Trophoblast cell (in vitro differentiated cells and primary cell): ENCODE data around the gene PTPRN2.
A peak's percentile ranks its signal among the peaks of the same experiment; 100 is the strongest.

Experiments
- DNase-seq, 2 donors: peaks; one replicate each; pipeline ENCODE4 v3.0.0-alpha.2; 2016
- H2AFZ ChIP-seq: 2 replicates; pipeline ENCODE4 v1.6.1; 2013; ENCODE audit warnings: low read length, moderate library complexity, mild to moderate bottlenecking; ENCODE audit not compliant: insufficient read depth, poor library complexity
- H2AK5ac ChIP-seq: 2 replicates; pipeline ENCODE4 v1.6.1; 2013; ENCODE audit warnings: mild to moderate bottlenecking, low read length
- H2BK120ac ChIP-seq: 2 replicates; pipeline ENCODE4 v1.6.1; 2013; ENCODE audit warnings: low read length, mild to moderate bottlenecking, moderate library complexity; ENCODE audit not compliant: insufficient read depth, poor library complexity
- H2BK12ac ChIP-seq: 2 replicates; pipeline ENCODE4 v1.6.1; 2013; ENCODE audit warnings: mild to moderate bottlenecking, low read length, moderate library complexity
- H2BK5ac ChIP-seq: 2 replicates; pipeline ENCODE4 v1.6.1; 2013; ENCODE audit warnings: low read length, low read depth, moderate library complexity, mild to moderate bottlenecking; ENCODE audit not compliant: poor library complexity
- H3K14ac ChIP-seq: 2 replicates; pipeline ENCODE4 v1.6.1; 2013; ENCODE audit warnings: mild to moderate bottlenecking, low read length
- H3K18ac ChIP-seq: 2 replicates; pipeline ENCODE4 v1.6.1; 2013; ENCODE audit warnings: mild to moderate bottlenecking, low read length
- H3K23ac ChIP-seq: 2 replicates; pipeline ENCODE4 v1.6.1; 2013; ENCODE audit warnings: low read length
- H3K27ac ChIP-seq: 2 replicates; pipeline ENCODE4 v1.5.1; 2013; ENCODE audit warnings: low read depth, mild to moderate bottlenecking, inconsistent platforms, low read length, moderate library complexity
- H3K27me3 ChIP-seq: 2 replicates; pipeline ENCODE4 v1.6.1; 2013; ENCODE audit warnings: inconsistent platforms, mild to moderate bottlenecking, low read length, moderate library complexity; ENCODE audit not compliant: insufficient read depth
- H3K36me3 ChIP-seq, 2 experiments: 1 replicate in 1 of 2; 2 replicates in 1 of 2; pipeline ENCODE4 v1.6.1; 2013; ENCODE audit warnings: low read length in 2 of 2, mild to moderate bottlenecking in 2 of 2, moderate library complexity in 1 of 2; ENCODE audit not compliant: insufficient read depth in 2 of 2, control insufficient read depth in 1 of 2
- H3K4ac ChIP-seq: 2 replicates; pipeline ENCODE4 v1.6.1; 2013; ENCODE audit warnings: low read depth, mild to moderate bottlenecking, low read length, moderate library complexity
- H3K4me1 ChIP-seq, 2 experiments: 1 replicate in 1 of 2; 2 replicates in 1 of 2; pipeline ENCODE4 v1.6.1; 2013; ENCODE audit warnings: low read length in 2 of 2, mild to moderate bottlenecking in 2 of 2, moderate library complexity in 1 of 2; ENCODE audit not compliant: insufficient read depth in 2 of 2, control insufficient read depth in 1 of 2
- H3K4me2 ChIP-seq: 2 replicates; pipeline ENCODE4 v1.6.1; 2013; ENCODE audit warnings: inconsistent platforms, mild to moderate bottlenecking, low read length, moderate library complexity
- H3K4me3 ChIP-seq: 2 replicates; pipeline ENCODE4 v1.5.1; 2013; ENCODE audit warnings: mild to moderate bottlenecking, low read depth, low read length, inconsistent platforms
- H3K79me1 ChIP-seq: one replicate; pipeline ENCODE4 v1.6.1; 2013; ENCODE audit warnings: low read length
- H3K79me2 ChIP-seq: 2 replicates; pipeline ENCODE4 v1.6.1; 2013; ENCODE audit warnings: low read length, mild to moderate bottlenecking; ENCODE audit not compliant: control insufficient read depth, insufficient read depth, poor library complexity
- H3K9ac ChIP-seq: 2 replicates; pipeline ENCODE4 v1.6.1; 2013; ENCODE audit warnings: mild to moderate bottlenecking, low read length
- H3K9me3 ChIP-seq: 2 replicates; pipeline ENCODE4 v1.6.1; 2013; ENCODE audit warnings: low read depth, mild to moderate bottlenecking, control low read depth, inconsistent platforms, low read length; ENCODE audit not compliant: insufficient read depth
- H4K12ac ChIP-seq: 2 replicates; pipeline ENCODE4 v1.6.1; 2013; ENCODE audit warnings: low read depth, mild to moderate bottlenecking, low read length, moderate library complexity
- H4K8ac ChIP-seq: 2 replicates; pipeline ENCODE4 v1.6.1; 2013; ENCODE audit warnings: low read depth, mild to moderate bottlenecking, low read length, moderate library complexity
- H4K91ac ChIP-seq: one replicate; pipeline ENCODE4 v1.6.1; 2013; ENCODE audit warnings: low read depth, mild to moderate bottlenecking, low read length, moderate library complexity
- WGBS: extraction: QIAGEN DNeasy Blood & Tissue Kit; methylation state at CpG from one replicate; pipeline ENCODE4 v1.1.7; 2013; ENCODE audit warnings: missing lambda C conversion rate; ENCODE audit not compliant: insufficient read length, insufficient coverage; ENCODE audit errors: extremely low coverage; 5-methylcytosine and 5-hydroxymethylcytosine counted together

Gene PTPRN2

GRCh38 chr7:158265743-158266080 lies 321.9 kb downstream of the PTPRN2 start:
- no peak overlapping the region for H3K27ac ChIP-seq
- H3K79me2 ChIP-seq: no peaks in the 10 kb centered on the region
- no peak overlapping the region for H2BK5ac ChIP-seq
- H3K4ac ChIP-seq: no peak overlapping the region
- H3K18ac ChIP-seq: no peak overlapping the region
- DNase-seq: no peak
- H3K23ac ChIP-seq: no peak overlapping the region
- no peak overlapping the region for H2AK5ac ChIP-seq
- H2BK120ac ChIP-seq: no peak overlapping the region
- H3K4me2 ChIP-seq: no peak overlapping the region
- no peak overlapping the region for H4K8ac ChIP-seq
- H2BK12ac ChIP-seq: no peak overlapping the region
- peaks cover 69% of the 10 kb centered on the region for H3K9me3 ChIP-seq
- no peaks in the 10 kb centered on the region for H3K36me3 ChIP-seq
- no peak overlapping the region for H3K14ac ChIP-seq
- no peak overlapping the region for H4K12ac ChIP-seq
- no peaks in the 10 kb centered on the region for H3K4me1 ChIP-seq
- no CpG with 5 or more reads among the region's 11 CpGs for WGBS
- no peaks in the 10 kb centered on the region for H3K27me3 ChIP-seq
- H3K9ac ChIP-seq: no peak overlapping the region
- no peak overlapping the region for H3K4me3 ChIP-seq
- no peak overlapping the region for H4K91ac ChIP-seq
- H2AFZ ChIP-seq: no peak overlapping the region
- no peaks in the 10 kb centered on the region for H3K79me1 ChIP-seq

- H3K79me2 ChIP-seq: no peaks in the 10 kb centered on the region
- no peak overlapping the region for H2AK5ac ChIP-seq
- H3K4me3 ChIP-seq: no peak overlapping the region
- no peaks in the 10 kb centered on the region for H3K27me3 ChIP-seq
- H2BK5ac ChIP-seq: no peak overlapping the region
- no peaks in the 10 kb centered on the region for H3K79me1 ChIP-seq
- H3K14ac ChIP-seq: no peak overlapping the region
- H3K4ac ChIP-seq: no peak overlapping the region
- H3K9me3 ChIP-seq: peaks cover 67% of the 10 kb centered on the region
- H4K91ac ChIP-seq: no peak overlapping the region
- DNase-seq: no peak
- no CpG with 5 or more reads among the region's 13 CpGs for WGBS
- no peak overlapping the region for H2BK120ac ChIP-seq
- H4K8ac ChIP-seq: no peak overlapping the region
- H3K9ac ChIP-seq: no peak overlapping the region
- no peak overlapping the region for H2AFZ ChIP-seq
- no peak overlapping the region for H3K4me2 ChIP-seq
- H3K36me3 ChIP-seq: no peaks in the 10 kb centered on the region
- no peak overlapping the region for H4K12ac ChIP-seq
- no peak overlapping the region for H2BK12ac ChIP-seq
- H3K4me1 ChIP-seq: no peaks in the 10 kb centered on the region
- no peak overlapping the region for H3K18ac ChIP-seq
- H3K27ac ChIP-seq: no peak overlapping the region
- H3K23ac ChIP-seq: no peak overlapping the region
These were observed 322.5 kb downstream of the PTPRN2 start for GRCh38 chr7:158264881-158265742.

- no peaks in the 10 kb centered on the region for H3K79me1 ChIP-seq
- no peak overlapping the region for H4K12ac ChIP-seq
- H3K18ac ChIP-seq: no peak overlapping the region
- H3K36me3 ChIP-seq: no peaks in the 10 kb centered on the region
- peaks cover 68% of the 10 kb centered on the region for H3K9me3 ChIP-seq
- H3K27me3 ChIP-seq: no peaks in the 10 kb centered on the region
- no CpG with 5 or more reads among the region's 25 CpGs for WGBS
- H3K4ac ChIP-seq: no peak overlapping the region
- H3K4me2 ChIP-seq: no peak overlapping the region
- no peak overlapping the region for H3K27ac ChIP-seq
- H3K14ac ChIP-seq: no peak overlapping the region
- H3K4me1 ChIP-seq: no peaks in the 10 kb centered on the region
- H2BK5ac ChIP-seq: no peak overlapping the region
- H4K8ac ChIP-seq: no peak overlapping the region
- no peak overlapping the region for H3K9ac ChIP-seq
- H3K79me2 ChIP-seq: no peaks in the 10 kb centered on the region
- no peak overlapping the region for H3K23ac ChIP-seq
- no peak overlapping the region for H2BK12ac ChIP-seq
- H3K4me3 ChIP-seq: peak overlapping the region; percentile 51
- no peak for DNase-seq
- no peak overlapping the region for H2BK120ac ChIP-seq
- H2AFZ ChIP-seq: no peak overlapping the region
- no peak overlapping the region for H2AK5ac ChIP-seq
- H4K91ac ChIP-seq: no peak overlapping the region
These were observed 323.5 kb downstream of the PTPRN2 start for GRCh38 chr7:158263964-158264748.

GRCh38 chr7:158263110-158263963 lies 324.3 kb downstream of the PTPRN2 start:
- Histone ChIP-seq H2BK5ac (no peak overlapping the region), H3K9me3 (peaks cover 74% of the 10 kb centered on the region), H3K4me2 (no peak overlapping the region), H4K91ac (no peak overlapping the region), H2BK12ac (no peak overlapping the region), H3K36me3 (no peaks in the 10 kb centered on the region), H2AK5ac (no peak overlapping the region), H3K14ac (no peak overlapping the region), H3K27me3 (no peaks in the 10 kb centered on the region), H3K4me1 (no peaks in the 10 kb centered on the region), H3K9ac (no peak overlapping the region), H3K27ac (no peak overlapping the region), H3K79me1 (no peaks in the 10 kb centered on the region), H4K8ac (no peak overlapping the region), H3K23ac (peak overlapping the region; percentile 14), H3K18ac (no peak overlapping the region), H2AFZ (no peak overlapping the region), H2BK120ac (no peak overlapping the region), H3K4ac (no peak overlapping the region), H4K12ac (no peak overlapping the region), H3K4me3 (peak overlapping the region; percentile 54), H3K79me2 (no peaks in the 10 kb centered on the region)
- WGBS: no CpG with 5 or more reads among the region's 19 CpGs
- DNase-seq: no peak
